Placental epithelial cell (primary cell): ENCODE data around the gene SRSF8. TPM values are rescaled to one million over a fixed set of nuclear protein-coding genes. Genes with fewer than 3 reads are reported as not detected.

Source experiments
- total RNA-seq: library from RNA; depleted of rRNA; stranded (reverse); fragments of >200 nt; gene quantifications from 2 replicates; pipeline ENCODE4 v1.2.3, GENCODE V29; 2012

Gene SRSF8, protein sequence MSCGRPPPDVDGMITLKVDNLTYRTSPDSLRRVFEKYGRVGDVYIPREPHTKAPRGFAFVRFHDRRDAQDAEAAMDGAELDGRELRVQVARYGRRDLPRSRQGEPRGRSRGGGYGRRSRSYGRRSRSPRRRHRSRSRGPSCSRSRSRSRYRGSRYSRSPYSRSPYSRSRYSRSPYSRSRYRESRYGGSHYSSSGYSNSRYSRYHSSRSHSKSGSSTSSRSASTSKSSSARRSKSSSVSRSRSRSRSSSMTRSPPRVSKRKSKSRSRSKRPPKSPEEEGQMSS
- total RNA-seq: 31.4 and 37.0 TPM in 2 replicates

GRCh38 chr11:95066716-95067038 lies at the start of gene SRSF8:
SRSF8 (plus strand) TSS chr11:95066919; CDS start chr11:95067227, 308 bp downstream.

DNA sequence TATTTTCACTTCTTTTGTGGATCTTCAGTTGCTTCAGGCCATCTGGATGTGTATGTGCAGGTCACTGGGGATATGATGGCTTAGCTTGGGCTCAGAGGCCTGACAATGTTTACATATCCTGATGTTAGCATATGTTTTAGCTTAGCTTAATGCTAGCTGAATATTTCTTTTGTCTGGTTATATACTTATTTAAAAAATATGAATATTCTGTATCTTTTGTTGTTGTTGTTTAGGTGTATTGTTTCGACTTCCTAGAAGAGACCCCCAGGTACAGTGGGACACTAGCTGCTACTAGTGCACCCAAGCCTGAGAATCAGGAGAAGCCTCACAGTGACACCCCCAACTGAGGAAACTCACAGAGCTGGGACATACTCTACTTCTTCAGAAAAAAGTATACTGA lies 41.8 kb upstream of the SRSF8 start, which contains the start of gene KDM4E:
Gene KDM4E (plus strand): TSS at position 301 of the 400 bp plus-strand sequence. CDS start 300 bp downstream, outside the sequence.

GRCh38 chr11:95049122-95049521 lies 17.6 kb upstream of the SRSF8 start, which contains the start of gene KDM4F:
KDM4F (plus strand) TSS chr11:95049422.

DNA sequence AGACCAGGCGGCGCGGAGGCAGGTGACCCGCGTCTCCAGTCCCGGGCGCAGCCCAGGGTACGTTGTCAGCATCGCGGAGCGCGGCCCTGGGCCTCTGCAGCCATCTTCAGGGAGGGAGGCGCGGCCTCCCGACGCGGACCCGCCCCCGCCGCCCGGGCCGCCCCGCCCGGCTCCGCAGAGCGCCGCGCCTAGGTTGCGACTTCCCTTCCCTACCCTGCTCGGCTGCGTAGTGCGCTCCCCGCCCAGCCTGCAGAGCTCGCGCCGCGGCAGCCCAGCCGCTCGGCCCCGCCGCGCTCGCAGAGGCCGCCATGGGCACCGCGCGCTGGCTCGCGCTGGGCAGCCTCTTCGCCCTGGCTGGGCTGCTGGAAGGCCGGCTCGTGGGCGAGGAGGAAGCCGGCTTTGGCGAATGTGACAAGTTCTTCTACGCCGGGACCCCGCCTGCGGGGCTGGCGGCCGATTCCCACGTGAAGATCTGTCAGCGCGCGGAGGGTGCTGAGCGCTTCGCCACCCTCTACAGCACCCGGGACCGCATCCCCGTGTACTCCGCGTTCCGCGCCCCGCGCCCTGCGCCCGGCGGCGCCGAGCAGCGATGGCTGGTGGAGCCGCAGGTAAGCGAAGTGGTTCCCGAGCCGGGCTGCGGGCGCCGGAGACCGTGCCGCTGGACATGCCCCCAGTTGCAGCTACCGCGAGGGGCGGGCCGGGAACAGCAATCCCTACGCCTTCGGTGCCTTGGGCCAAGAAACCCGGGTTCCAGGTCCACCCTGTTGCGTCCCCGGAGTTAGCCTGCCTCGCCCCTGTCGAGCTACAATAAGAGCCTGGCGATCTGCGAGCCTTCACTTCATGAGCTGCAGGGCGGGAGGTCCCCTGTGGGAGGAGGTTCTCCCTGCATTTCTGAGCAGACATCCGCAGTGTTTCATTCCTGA lies 23.2 kb downstream of the SRSF8 start, which contains the start of gene ENDOD1:
Gene ENDOD1 (plus strand): TSS at position 227 of the 923 bp plus-strand sequence. CDS start 82 bp downstream, at position 309.

Other genes with a start within 250 kb of the SRSF8 start
- 29.9 and 30.2 TPM in 2 replicates for gene CWC15, start 93.4 kb upstream of the SRSF8 start, total RNA-seq
- gene KDM4D, start 93.2 kb upstream of the SRSF8 start, total RNA-seq: 0.39 and 0.65 TPM in 2 replicates
- not detected in 2 replicates for gene KDM4E, start 41.7 kb upstream of the SRSF8 start, total RNA-seq
- gene KDM4F, start 17.5 kb upstream of the SRSF8 start, total RNA-seq: not detected in 2 replicates
- 91.9 and 158 TPM in 2 replicates for gene ENDOD1, start 22.9 kb downstream of the SRSF8 start, total RNA-seq
- gene SESN3, start 164.3 kb downstream of the SRSF8 start, total RNA-seq: 145 and 184 TPM in 2 replicates